NCI-H526 (cell line): ENCODE results near the gene ZDHHC14.
"Not testable (repeated sequence)": the region's sequence is repeated elsewhere in the genome, so short reads cannot be mapped to it uniquely, and the experiment has no call there.

ENCODE experiments used
- DNase-seq, 2 experiments: peaks; one replicate each; lab custom pipeline; 2025; lab: John Stamatoyannopoulos, UW

ZDHHC14 gene

DNA sequence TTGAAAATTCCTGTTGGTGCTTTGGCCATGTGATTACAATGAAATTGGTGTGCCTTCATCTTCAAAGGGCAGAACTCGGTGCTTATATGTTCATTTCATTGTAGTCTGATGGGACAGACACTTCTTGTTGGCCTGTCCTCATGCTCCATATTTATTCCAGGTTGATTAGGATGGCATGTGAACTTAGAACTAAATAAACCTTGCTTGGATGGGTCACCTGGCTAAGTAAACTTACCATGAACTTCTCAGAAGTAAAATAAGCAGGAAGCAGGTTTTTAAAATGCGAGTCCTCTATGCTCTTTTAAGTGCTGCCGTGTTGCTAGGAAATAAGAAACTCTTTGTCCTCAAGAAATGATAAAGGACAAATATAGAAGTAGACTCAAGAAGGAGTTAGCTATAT is 26.7 kb downstream of the ZDHHC14 start:
- DNase-seq = no peak

DNA sequence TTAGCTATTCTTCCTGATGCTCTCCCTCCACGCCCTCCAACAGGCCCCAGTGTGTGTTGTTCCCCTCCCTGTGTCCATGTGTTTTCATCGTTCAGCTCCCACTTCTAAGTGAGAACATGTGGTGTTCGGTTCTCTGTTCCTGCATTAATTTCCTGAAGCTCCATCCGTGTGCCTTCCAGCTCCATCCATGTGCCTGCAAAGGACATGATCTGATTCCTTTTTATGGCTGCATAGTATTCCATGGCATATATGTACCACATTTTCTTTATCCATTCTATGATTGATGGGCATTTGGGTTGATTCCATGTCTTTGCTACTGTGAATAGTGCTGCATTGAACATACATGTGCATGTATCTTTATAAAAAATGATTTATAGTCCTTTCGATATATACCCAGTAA is 27.4 kb downstream of the ZDHHC14 start:
- not testable (repeated sequence) for DNase-seq

GRCh38 chr6:157410045-157410444 is 29.1 kb downstream of the ZDHHC14 start:
- DNase-seq = no peak

GRCh38 chr6:157411368-157411767 is 30.4 kb downstream of the ZDHHC14 start:
- DNase-seq = no peak

DNA sequence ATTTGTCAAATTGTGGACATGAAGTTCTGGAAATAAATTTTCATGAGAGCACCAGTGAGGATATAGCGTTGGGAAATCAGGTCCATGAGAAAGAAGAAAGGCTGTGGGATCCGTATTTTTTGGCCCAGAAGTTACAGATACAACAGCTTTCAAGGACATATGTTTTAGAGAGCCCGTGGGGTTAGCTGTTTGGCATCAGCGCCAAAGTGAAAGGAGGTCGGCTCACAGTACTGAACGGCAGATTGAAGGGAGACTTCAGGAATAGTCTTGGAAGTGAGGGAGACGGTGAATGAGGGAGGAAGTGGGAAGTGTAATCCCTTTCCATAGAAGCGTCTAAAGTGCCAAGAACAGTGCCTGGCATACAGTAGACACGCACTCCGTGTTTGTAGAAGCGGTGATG is 31.8 kb downstream of the ZDHHC14 start:
- DNase-seq = no peak

GRCh38 chr6:157420497-157420896 is 39.5 kb downstream of the ZDHHC14 start:
- DNase-seq = no peak

GRCh38 chr6:157424491-157425020 is 43.6 kb downstream of the ZDHHC14 start:
- DNase-seq = peak in 1 of 2 experiments; percentile 47

- DNase-seq = no peak
Measured at GRCh38 chr6:157427969-157428368, 47.0 kb downstream of the ZDHHC14 start.

GRCh38 chr6:157428427-157429202 is 47.6 kb downstream of the ZDHHC14 start:
- DNase-seq = no peak

- DNase-seq = no peak
Measured at GRCh38 chr6:157429248-157429647, 48.3 kb downstream of the ZDHHC14 start.

- DNase-seq = no peak
Measured at GRCh38 chr6:157430834-157431233, 49.8 kb downstream of the ZDHHC14 start.

DNA sequence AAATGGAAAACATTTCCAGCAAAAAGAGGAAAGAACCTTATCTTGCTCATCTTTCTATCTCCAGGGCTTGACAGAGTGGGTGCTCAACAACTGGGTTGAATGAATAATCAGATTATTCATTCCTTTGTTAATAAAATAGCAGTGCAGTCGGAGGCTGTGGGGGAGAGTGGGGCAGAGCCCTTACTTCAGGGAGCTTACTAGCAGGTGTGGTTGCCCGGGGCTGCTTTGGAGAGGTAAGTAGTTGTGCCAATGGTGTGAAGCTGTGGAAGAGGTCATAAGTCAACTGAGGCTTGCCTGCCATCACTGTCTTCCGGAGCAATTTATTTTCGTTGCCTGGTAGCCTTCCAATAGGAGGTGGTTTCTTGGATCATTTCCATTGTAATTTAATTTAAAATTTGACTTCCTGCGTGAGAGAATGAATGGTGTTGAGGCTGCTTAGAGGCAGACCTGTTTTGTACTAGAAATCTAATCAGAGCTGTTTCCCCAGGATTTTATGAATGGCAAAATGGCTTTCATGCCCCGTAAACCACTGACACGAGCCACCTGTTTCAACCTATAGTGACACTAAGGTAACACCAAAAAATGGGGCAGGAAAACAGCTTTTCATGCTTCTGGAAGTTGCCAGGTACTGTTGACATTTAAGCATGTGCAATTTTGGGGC is 51.4 kb downstream of the ZDHHC14 start:
- DNase-seq = no peak

DNA sequence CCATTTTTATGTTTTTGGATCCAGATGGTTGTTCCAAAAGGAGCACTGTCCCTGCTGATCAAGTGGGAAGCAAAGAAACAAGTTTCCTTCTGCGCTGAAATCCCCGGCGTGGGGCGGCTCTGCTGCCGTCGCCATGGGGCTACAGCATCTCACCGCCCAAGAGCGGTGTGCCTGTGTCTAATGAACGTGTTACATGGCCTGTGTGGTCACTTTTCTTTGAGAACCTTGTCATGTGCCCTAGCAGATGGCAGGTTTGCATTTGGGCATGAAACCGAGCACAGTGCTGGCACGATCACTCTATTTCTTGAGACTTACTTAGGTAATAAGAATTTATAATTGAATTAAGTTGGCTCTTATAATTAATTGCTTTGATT is 51.9 kb downstream of the ZDHHC14 start:
- DNase-seq = no peak

DNA sequence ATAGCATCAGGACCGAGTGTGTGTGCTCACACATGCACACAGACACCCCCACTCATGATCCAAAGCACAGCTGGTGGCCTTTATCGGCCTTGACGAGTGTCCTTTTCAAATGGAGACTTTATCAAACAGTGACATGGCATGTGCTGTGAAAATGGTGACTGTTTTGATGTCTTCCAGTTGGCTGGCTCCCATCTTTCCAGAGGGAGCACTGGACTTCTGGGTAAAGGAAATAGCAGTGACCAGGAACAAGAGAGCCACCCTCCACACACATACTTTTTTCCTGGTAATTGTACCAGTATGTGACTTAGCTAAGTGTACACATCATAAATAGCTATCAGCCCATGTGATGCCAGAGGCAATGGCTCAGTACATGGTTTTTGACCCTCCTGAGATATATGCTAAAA is 52.7 kb downstream of the ZDHHC14 start:
- DNase-seq = no peak

- DNase-seq = peak; percentile 94
Measured at GRCh38 chr6:157434349-157435033, 53.5 kb downstream of the ZDHHC14 start.

DNA sequence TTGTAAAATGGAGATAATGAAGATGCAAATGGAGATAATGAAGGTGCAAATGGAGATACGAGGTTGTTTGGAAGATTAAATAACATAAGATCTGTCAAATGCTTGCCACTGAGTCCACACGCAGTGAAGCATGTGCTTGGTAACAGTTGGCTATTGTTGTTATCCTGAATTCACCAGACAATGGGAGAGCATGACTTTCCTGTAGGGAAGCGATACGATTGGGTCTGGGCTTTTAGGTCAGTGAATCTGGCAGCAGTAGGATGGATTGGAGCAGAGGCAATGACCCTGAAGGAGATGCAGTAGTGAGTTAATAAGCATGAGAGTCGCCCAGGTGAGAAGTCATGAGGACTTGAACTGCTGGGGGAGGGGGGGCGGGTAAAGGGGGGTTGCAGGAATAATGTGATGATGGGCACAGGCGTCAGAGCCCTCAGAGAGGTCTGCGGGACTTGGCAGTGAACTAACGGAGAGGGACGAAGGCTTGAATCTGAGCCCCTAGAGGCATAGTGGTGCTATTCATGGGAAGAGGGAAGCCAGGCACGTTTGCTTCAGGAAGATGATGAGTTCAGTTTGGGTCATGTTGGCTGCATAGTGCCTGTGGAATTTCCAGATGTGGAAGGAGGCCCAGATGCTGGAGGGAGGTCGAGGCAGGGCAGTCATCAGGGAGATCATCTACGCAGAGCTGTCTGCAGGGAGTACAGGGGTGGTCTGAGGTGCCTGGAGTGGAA is 55.4 kb downstream of the ZDHHC14 start:
- no peak for DNase-seq

GRCh38 chr6:157436944-157437336 is 56.0 kb downstream of the ZDHHC14 start:
- DNase-seq = no peak

- no peak for DNase-seq
Measured at GRCh38 chr6:157438611-157439111, 57.7 kb downstream of the ZDHHC14 start.

DNA sequence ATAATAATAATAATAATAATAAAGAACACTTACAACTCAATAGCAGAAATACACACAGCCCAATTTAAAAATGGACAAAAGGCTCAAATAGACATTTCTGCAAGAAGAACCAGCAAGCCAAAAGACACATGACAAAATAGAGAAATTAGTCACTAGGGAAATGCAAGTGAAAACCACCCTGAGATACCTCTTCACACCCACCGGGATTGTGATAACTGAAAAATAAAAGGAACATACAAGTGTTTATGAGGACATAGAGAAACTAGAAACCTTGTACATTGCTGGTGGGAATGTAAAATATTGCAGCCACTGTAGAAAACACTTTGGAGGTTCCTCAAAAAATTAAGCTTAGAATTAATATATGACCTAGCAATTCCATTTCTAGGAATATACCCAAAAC is 59.2 kb downstream of the ZDHHC14 start:
- DNase-seq = no peak

DNA sequence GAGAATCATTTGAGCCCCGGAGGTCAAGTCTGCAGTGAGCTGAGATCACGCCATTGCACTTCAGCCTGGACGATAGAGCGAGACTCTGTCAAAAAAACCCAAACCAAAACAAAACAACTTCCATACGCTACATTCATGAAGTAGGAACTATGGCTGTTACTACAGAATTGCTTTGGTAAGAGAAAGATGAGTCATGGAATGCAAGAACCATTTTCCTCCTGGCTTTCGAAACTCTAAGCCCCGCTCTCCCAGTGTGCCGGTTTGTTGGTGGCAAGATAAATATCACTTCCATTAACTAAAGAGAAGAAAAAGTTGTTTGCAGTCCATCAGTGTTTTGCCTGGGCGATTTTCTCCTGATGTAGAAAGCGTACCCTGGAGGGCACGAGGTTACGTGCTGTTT is 61.3 kb downstream of the ZDHHC14 start:
- no peak for DNase-seq

DNA sequence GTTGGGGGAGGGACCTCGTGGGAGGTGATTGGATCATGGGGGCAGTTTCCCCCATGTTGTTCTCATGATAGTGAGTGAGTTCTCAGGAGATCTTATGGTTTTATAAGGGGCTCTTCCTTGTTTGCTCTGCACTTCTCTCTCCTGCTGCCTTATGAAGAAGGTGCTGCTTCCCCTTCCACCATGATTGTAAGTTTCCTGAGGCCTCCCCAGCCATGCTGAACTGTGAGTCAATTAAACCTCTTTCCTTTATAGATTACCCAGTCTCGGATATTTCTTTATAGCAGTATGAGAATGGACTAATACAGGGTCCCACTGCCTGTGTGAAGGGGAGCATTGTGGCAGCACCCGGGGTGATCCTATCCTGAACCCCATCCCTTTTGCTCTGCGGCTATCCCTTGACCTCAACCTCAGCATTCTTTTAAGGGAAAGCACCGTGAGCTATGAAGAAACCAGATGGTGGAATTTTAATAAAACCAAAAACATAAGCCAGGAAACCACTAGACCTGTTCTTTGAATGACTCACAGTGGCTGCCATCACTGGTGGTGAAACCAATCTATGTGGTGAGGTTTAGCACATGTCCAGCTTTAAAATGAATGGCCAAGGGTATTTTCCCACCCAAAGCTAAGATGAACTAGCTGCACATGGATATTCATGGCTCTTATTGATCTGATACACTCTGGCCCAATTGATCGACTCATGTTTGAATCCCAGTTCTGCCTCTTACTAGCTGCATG is 62.2 kb downstream of the ZDHHC14 start:
- DNase-seq = no peak
